Measurements from ENCODE around the gene MRPL12.

MRPL12 gene

GRCh38 chr17:81713004-81713555 is 9.9 kb downstream of the MRPL12 start:
- Histone ChIP-seq H3K36me3 (ENCODE audit: control insufficient read depth, insufficient read depth, low read length) (peaks cover 39% of the 10 kb centered on the region), H3K9me3 (ENCODE audit: control insufficient read depth, insufficient read depth, low read depth, low read length) (no peaks in the 10 kb centered on the region), H3K4me1 (ENCODE audit: control insufficient read depth, insufficient read depth, low read length) (peaks cover 34% of the 10 kb centered on the region), H3K27me3 (ENCODE audit: control insufficient read depth, insufficient read depth, low read length) (peaks cover 9% of the 10 kb centered on the region; the same call in 1 of the 2 replicates), H3K4me3 (ENCODE audit: low read depth, low read length) (peak overlapping the region; percentile 69), H3K27ac (ENCODE audit: low read depth, low read length) (no peak overlapping the region), H3K9ac (ENCODE audit: low read length) (peak overlapping the region; percentile 80)

GRCh38 chr17:81713556-81714411 is 10.6 kb downstream of the MRPL12 start:
- Histone ChIP-seq H3K36me3 (ENCODE audit: control insufficient read depth, insufficient read depth, low read length) (peaks cover 37% of the 10 kb centered on the region), H3K27me3 (ENCODE audit: control insufficient read depth, insufficient read depth, low read length) (peaks cover 9% of the 10 kb centered on the region; the same call in 1 of the 2 replicates), H3K9me3 (ENCODE audit: control insufficient read depth, insufficient read depth, low read depth, low read length) (no peaks in the 10 kb centered on the region), H3K4me3 (ENCODE audit: low read depth, low read length) (peak overlapping the region; percentile 69), H3K4me1 (ENCODE audit: control insufficient read depth, insufficient read depth, low read length) (peaks cover 34% of the 10 kb centered on the region), H3K9ac (ENCODE audit: low read length) (peak overlapping the region; percentile 80), H3K27ac (ENCODE audit: low read depth, low read length) (no peak overlapping the region)

DNA sequence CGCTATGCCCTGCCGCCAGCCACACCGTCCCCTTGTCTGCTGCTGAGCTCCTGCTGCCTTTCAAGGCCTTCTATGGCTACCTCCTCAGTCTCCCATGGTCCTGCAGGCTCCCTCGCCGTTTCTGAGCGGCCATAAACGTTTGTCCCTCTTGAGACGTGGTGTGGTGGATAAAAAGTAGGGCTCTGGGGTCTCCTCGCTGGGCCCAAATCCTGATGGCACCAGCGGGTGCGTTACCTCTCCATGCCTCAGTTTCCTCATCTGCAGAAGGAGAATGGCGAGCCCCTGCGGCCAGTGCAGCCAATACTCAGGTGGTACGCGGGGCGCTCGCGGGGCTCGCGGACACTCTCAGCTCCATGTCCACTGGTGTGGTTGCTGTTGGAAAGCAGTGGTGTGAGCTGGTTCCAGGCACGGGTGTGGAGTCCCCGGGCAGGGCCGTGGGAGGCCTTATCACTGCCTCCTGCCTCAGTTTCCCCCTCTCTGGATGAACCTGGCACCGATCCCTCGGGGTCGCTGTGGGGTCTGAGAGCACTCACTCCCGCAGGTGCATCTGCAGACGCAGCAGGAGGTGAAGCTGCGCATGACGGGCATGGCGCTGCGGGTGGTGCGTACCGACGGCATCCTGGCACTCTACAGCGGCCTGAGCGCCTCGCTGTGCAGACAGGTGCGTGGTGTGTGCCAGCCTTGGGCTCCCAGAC is 11.4 kb downstream of the MRPL12 start:
- H3K4me3 ChIP-seq (ENCODE audit: low read depth, low read length): no peak overlapping the region
- no peak overlapping the region for H3K9ac ChIP-seq (ENCODE audit: low read length)
- peaks cover 34% of the 10 kb centered on the region for H3K4me1 ChIP-seq (ENCODE audit: control insufficient read depth, insufficient read depth, low read length)
- H3K9me3 ChIP-seq (ENCODE audit: control insufficient read depth, insufficient read depth, low read depth, low read length): no peaks in the 10 kb centered on the region
- no peak overlapping the region for H3K27ac ChIP-seq (ENCODE audit: low read depth, low read length)
- peaks cover 9% of the 10 kb centered on the region; the same call in 1 of the 2 replicates for H3K27me3 ChIP-seq (ENCODE audit: control insufficient read depth, insufficient read depth, low read length)
- peaks cover 36% of the 10 kb centered on the region for H3K36me3 ChIP-seq (ENCODE audit: control insufficient read depth, insufficient read depth, low read length)

DNA sequence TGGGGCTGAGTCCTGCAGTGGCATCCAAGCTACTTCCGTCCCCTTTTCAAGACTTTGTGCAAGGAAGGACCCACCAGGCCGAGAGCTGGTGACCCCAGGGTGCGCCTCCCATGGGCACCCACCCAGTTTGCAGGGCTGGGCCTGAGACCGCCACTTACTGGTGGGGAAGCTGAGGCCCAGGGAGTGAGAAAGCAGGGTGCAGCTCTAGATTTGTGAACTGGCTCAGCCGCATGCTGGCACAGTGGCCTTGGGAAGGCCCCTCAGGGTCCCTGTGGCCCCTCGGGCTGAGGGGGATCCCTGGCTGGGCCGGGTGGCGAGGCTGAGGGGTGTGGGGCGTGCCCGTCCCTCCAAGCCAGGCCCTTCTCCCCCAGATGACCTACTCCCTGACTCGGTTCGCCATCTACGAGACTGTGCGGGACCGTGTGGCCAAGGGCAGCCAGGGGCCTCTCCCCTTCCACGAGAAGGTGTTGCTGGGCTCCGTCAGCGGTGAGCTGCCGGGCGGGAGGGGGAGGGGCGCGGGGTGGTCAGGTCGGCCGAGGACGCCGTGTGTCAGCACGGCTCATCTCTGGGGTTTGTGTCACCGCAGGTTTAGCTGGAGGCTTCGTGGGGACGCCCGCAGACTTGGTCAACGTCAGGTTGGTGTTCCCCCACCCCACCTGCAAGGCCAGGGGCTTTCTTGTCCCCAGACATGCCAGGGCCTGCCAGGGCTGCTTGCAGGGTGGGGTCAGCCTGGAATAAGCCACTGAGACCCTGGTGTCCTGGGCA is 12.1 kb downstream of the MRPL12 start:
- H3K27me3 ChIP-seq (ENCODE audit: control insufficient read depth, insufficient read depth, low read length): peaks cover 9% of the 10 kb centered on the region; the same call in 1 of the 2 replicates
- H3K4me3 ChIP-seq (ENCODE audit: low read depth, low read length): no peak overlapping the region
- no peak overlapping the region for H3K27ac ChIP-seq (ENCODE audit: low read depth, low read length)
- H3K4me1 ChIP-seq (ENCODE audit: control insufficient read depth, insufficient read depth, low read length): peaks cover 30% of the 10 kb centered on the region
- H3K9me3 ChIP-seq (ENCODE audit: control insufficient read depth, insufficient read depth, low read depth, low read length): no peaks in the 10 kb centered on the region
- no peak overlapping the region for H3K9ac ChIP-seq (ENCODE audit: low read length)
- peaks cover 43% of the 10 kb centered on the region for H3K36me3 ChIP-seq (ENCODE audit: control insufficient read depth, insufficient read depth, low read length)

DNA sequence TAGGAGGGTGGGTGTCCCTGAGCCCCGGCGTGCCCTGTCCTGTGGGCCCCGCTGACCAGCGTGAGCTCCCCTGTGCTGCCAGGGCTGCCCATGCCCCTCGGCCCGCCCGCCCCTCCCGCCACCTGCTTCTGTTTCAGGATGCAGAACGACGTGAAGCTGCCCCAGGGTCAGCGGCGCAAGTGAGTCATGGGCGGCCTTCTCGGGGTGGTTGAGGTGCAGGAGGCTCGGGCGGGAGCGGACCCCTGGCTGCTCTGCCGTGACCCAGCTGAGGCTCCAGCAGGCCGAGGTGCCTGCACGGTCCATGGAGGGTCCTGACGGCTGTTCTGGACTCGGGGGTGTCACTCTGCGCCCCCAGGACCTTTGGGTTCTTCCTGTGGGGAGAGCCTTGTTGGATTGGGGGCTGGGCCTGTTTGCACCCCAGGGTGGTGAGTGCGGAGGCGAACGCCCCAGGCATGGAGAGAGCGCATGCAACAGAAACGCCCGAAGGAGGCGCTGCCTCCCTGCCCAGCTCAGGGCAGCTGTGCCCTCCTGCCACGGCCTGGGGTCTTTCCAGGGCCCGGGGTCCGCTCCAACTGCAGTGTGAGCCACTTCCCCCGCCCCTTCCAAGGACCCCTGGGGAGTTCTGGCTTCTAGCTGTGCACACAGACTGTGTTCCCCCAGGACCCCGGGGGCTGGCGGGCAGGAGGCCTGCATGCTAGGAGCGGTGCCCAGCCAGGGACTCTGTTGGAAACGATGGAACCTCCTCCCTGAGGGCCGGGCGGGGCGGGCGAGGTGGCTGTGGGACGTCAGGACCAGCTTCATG is 12.9 kb downstream of the MRPL12 start:
- H3K27ac ChIP-seq (ENCODE audit: low read depth, low read length): no peak overlapping the region
- H3K4me1 ChIP-seq (ENCODE audit: control insufficient read depth, insufficient read depth, low read length): peaks cover 24% of the 10 kb centered on the region
- peaks cover 2% of the 10 kb centered on the region; the same call in 1 of the 2 replicates for H3K27me3 ChIP-seq (ENCODE audit: control insufficient read depth, insufficient read depth, low read length)
- peaks cover 44% of the 10 kb centered on the region for H3K36me3 ChIP-seq (ENCODE audit: control insufficient read depth, insufficient read depth, low read length)
- no peak overlapping the region for H3K9ac ChIP-seq (ENCODE audit: low read length)
- no peak overlapping the region for H3K4me3 ChIP-seq (ENCODE audit: low read depth, low read length)
- H3K9me3 ChIP-seq (ENCODE audit: control insufficient read depth, insufficient read depth, low read depth, low read length): no peaks in the 10 kb centered on the region

DNA sequence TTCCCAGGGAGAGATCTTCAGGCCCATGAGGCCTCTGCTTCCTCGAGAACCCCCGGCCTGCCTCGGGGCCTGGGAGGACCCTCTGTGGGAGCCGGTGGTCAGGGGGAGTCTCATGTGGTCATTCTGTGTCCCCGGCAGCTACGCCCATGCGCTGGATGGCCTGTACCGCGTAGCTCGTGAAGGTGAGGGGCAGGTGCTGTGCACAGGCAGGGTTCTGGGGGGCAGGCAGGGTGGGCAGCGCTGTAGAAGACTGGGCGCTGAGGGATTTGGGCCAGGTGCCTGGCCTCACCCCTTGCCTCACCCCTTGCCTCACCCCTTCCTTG is 13.5 kb downstream of the MRPL12 start:
- no peaks in the 10 kb centered on the region for H3K9me3 ChIP-seq (ENCODE audit: control insufficient read depth, insufficient read depth, low read depth, low read length)
- no peak overlapping the region for H3K4me3 ChIP-seq (ENCODE audit: low read depth, low read length)
- H3K9ac ChIP-seq (ENCODE audit: low read length): no peak overlapping the region
- H3K27me3 ChIP-seq (ENCODE audit: control insufficient read depth, insufficient read depth, low read length): no peaks in the 10 kb centered on the region
- peaks cover 44% of the 10 kb centered on the region for H3K36me3 ChIP-seq (ENCODE audit: control insufficient read depth, insufficient read depth, low read length)
- no peak overlapping the region for H3K27ac ChIP-seq (ENCODE audit: low read depth, low read length)
- H3K4me1 ChIP-seq (ENCODE audit: control insufficient read depth, insufficient read depth, low read length): peaks cover 21% of the 10 kb centered on the region

GRCh38 chr17:81717049-81717765 is 14.0 kb downstream of the MRPL12 start:
- peaks cover 22% of the 10 kb centered on the region for H3K4me1 ChIP-seq (ENCODE audit: control insufficient read depth, insufficient read depth, low read length)
- H3K27me3 ChIP-seq (ENCODE audit: control insufficient read depth, insufficient read depth, low read length): no peaks in the 10 kb centered on the region
- no peaks in the 10 kb centered on the region for H3K9me3 ChIP-seq (ENCODE audit: control insufficient read depth, insufficient read depth, low read depth, low read length)
- peaks cover 44% of the 10 kb centered on the region for H3K36me3 ChIP-seq (ENCODE audit: control insufficient read depth, insufficient read depth, low read length)
- no peak overlapping the region for H3K27ac ChIP-seq (ENCODE audit: low read depth, low read length)
- no peak overlapping the region for H3K9ac ChIP-seq (ENCODE audit: low read length)
- no peak overlapping the region for H3K4me3 ChIP-seq (ENCODE audit: low read depth, low read length)

DNA sequence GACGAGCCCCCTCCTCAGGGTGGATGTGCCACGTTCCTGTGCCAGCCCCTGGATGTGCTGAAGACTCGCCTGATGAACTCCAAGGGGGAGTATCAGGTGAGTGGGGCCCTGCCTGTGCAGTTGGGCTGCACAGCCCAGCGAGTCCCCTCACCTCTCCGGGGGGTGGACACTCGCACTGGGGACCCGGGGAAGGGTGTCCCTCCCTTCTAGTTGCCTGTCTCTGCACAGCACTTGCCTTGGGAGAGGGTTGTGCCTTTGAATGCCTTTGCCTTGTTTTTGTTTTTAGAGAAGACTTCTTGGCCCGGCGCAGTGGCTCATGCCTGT is 14.6 kb downstream of the MRPL12 start:
- peaks cover 44% of the 10 kb centered on the region for H3K36me3 ChIP-seq (ENCODE audit: control insufficient read depth, insufficient read depth, low read length)
- H3K9me3 ChIP-seq (ENCODE audit: control insufficient read depth, insufficient read depth, low read depth, low read length): no peaks in the 10 kb centered on the region
- no peak overlapping the region for H3K4me3 ChIP-seq (ENCODE audit: low read depth, low read length)
- peaks cover 26% of the 10 kb centered on the region for H3K4me1 ChIP-seq (ENCODE audit: control insufficient read depth, insufficient read depth, low read length)
- H3K9ac ChIP-seq (ENCODE audit: low read length): no peak overlapping the region
- H3K27me3 ChIP-seq (ENCODE audit: control insufficient read depth, insufficient read depth, low read length): no peaks in the 10 kb centered on the region
- no peak overlapping the region for H3K27ac ChIP-seq (ENCODE audit: low read depth, low read length)

- Histone ChIP-seq H3K27me3 (ENCODE audit: control insufficient read depth, insufficient read depth, low read length) (no peaks in the 10 kb centered on the region), H3K9ac (ENCODE audit: low read length) (no peak overlapping the region), H3K4me1 (ENCODE audit: control insufficient read depth, insufficient read depth, low read length) (peaks cover 16% of the 10 kb centered on the region), H3K9me3 (ENCODE audit: control insufficient read depth, insufficient read depth, low read depth, low read length) (no peaks in the 10 kb centered on the region), H3K27ac (ENCODE audit: low read depth, low read length) (no peak overlapping the region), H3K36me3 (ENCODE audit: control insufficient read depth, insufficient read depth, low read length) (peaks cover 39% of the 10 kb centered on the region), H3K4me3 (ENCODE audit: low read depth, low read length) (no peak overlapping the region)
Observed at GRCh38 chr17:81719410-81720266, 16.5 kb downstream of the MRPL12 start.

All from HUES6 (cell line).